Measurements from ENCODE around the gene RBBP8. TPM values are rescaled to one million over a fixed set of nuclear protein-coding genes. Genes with fewer than 3 reads are reported as not detected.

RBBP8 gene
- total and polyA plus RNA-seq, 2 experiments from 2014 or later: 13.1 to 25.7 TPM

DNA sequence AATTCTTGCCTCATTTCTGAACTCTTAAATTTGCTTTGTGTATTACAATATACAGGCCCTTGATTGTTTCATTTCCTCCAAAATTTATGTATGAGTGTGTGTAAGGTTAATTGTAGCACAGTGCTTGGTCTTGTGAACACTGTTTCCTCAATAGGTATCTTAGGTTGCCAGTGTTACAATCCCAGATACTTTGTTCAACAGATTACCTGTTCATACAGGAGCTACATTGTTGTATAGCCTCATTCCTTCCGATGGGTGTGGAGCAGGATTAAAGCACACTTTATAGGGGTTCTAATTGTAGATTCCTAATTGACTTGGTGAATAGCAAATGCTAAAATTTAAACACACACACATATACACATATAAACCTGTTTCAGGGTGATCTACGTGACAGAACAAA is 10.7 kb downstream of the RBBP8 start:
- H3K27me3 ChIP-seq: no peaks in the 10 kb centered on the region
- no peaks in the 10 kb centered on the region for H3K79me2 ChIP-seq
- no peaks in the 10 kb centered on the region for H3K4me1 ChIP-seq (ENCODE audit: insufficient read depth)
- H4K20me1 ChIP-seq (ENCODE audit: insufficient read depth, poor library complexity, severe bottlenecking): no peaks in the 10 kb centered on the region
- WGBS (ENCODE audit: low lambda C conversion rate, missing lambda C conversion rate): 91% methylated on average over 2 of the region's 2 CpGs
- no peak for DNase-seq (ENCODE audit: low spot score)
- H3K4me3 ChIP-seq: no peak overlapping the region
- H2AFZ ChIP-seq: no peak overlapping the region
- H3K9me3 ChIP-seq (ENCODE audit: low read depth): no peaks in the 10 kb centered on the region
- H3K4me2 ChIP-seq: no peak overlapping the region
- H3K36me3 ChIP-seq (replicated peaks; ENCODE audit: insufficient read depth, low read depth): no peaks in the 10 kb centered on the region
- TF ChIP-seq EZH2phosphoT487 (IDR thresholded peaks at IDR 0.05; ENCODE audit: low read depth, severe bottlenecking, unreplicated experiment): no peak
- TF ChIP-seq EZH2 (IDR thresholded peaks at IDR 0.05; ENCODE audit: borderline replicate concordance): no peak
- TF ChIP-seq, protein P1, sequence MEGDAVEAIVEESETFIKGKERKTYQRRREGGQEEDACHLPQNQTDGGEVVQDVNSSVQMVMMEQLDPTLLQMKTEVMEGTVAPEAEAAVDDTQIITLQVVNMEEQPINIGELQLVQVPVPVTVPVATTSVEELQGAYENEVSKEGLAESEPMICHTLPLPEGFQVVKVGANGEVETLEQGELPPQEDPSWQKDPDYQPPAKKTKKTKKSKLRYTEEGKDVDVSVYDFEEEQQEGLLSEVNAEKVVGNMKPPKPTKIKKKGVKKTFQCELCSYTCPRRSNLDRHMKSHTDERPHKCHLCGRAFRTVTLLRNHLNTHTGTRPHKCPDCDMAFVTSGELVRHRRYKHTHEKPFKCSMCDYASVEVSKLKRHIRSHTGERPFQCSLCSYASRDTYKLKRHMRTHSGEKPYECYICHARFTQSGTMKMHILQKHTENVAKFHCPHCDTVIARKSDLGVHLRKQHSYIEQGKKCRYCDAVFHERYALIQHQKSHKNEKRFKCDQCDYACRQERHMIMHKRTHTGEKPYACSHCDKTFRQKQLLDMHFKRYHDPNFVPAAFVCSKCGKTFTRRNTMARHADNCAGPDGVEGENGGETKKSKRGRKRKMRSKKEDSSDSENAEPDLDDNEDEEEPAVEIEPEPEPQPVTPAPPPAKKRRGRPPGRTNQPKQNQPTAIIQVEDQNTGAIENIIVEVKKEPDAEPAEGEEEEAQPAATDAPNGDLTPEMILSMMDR (IDR thresholded peaks at IDR 0.05; ENCODE audit: poor library complexity): no peak
- no peaks in the 10 kb centered on the region for H3K9me2 ChIP-seq (replicated peaks; ENCODE audit: insufficient read depth)
- no peak overlapping the region for H3K27ac ChIP-seq

DNA sequence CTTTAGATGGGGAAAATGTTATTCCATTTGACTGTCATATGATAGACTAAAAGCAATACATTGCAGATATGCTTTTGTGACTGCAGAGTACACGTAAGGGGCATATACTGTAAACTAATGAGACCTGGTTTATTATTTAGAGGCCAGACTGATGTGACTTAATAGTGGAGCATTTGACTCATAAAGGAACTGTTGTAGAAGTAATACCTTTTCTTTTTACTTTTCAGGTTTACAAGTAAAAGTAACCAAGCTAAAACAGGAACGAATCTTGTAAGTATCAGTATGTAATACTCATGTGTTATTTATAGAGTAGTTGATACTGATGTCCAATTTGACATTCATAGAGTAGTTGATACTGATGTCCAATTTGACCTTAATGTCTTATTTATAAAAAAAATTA is 13.1 kb downstream of the RBBP8 start:
- no peaks in the 10 kb centered on the region for H3K4me1 ChIP-seq (ENCODE audit: insufficient read depth)
- H3K4me2 ChIP-seq: no peak overlapping the region
- TF ChIP-seq EZH2phosphoT487 (IDR thresholded peaks at IDR 0.05; ENCODE audit: low read depth, severe bottlenecking, unreplicated experiment) (no peak), EZH2 (IDR thresholded peaks at IDR 0.05; ENCODE audit: borderline replicate concordance) (no peak)
- TF ChIP-seq, protein P1 (IDR thresholded peaks at IDR 0.05; ENCODE audit: poor library complexity): no peak
- H3K9me3 ChIP-seq (ENCODE audit: low read depth): no peaks in the 10 kb centered on the region
- DNase-seq (ENCODE audit: low spot score): no peak
- H3K27me3 ChIP-seq: no peaks in the 10 kb centered on the region
- H4K20me1 ChIP-seq (ENCODE audit: insufficient read depth, poor library complexity, severe bottlenecking): no peaks in the 10 kb centered on the region
- no peaks in the 10 kb centered on the region for H3K9me2 ChIP-seq (replicated peaks; ENCODE audit: insufficient read depth)
- H3K4me3 ChIP-seq: no peak overlapping the region
- H3K36me3 ChIP-seq (replicated peaks; ENCODE audit: insufficient read depth, low read depth): no peaks in the 10 kb centered on the region
- H2AFZ ChIP-seq: no peak overlapping the region
- H3K79me2 ChIP-seq: no peaks in the 10 kb centered on the region
- 95% methylated on average over 2 of the region's 2 CpGs for WGBS (ENCODE audit: low lambda C conversion rate, missing lambda C conversion rate)
- H3K27ac ChIP-seq: no peak overlapping the region

DNA sequence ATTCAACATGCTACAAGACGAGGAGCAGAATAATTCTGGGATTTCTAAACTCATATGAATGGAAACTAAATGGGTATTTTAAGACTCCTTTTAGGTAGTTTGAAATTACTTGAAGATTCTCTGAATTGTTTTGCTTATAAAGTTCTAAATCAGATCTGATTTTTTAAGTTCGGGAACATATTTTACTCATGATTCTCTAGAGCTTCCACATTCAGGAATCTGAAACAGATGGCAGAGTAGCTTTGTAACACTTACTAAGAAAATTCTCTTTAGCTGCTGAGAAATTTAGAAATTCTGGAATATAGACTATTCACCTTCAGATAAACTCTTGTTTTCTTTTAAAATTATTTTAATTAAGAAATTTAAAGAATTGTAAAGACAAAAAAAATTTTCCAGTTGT is 13.7 kb downstream of the RBBP8 start:
- Histone ChIP-seq H2AFZ (no peak overlapping the region), H3K36me3 (replicated peaks; ENCODE audit: insufficient read depth, low read depth) (no peaks in the 10 kb centered on the region), H3K4me1 (ENCODE audit: insufficient read depth) (no peaks in the 10 kb centered on the region), H3K27me3 (no peaks in the 10 kb centered on the region), H4K20me1 (ENCODE audit: insufficient read depth, poor library complexity, severe bottlenecking) (no peaks in the 10 kb centered on the region), H3K4me2 (no peak overlapping the region), H3K9me3 (ENCODE audit: low read depth) (no peaks in the 10 kb centered on the region), H3K4me3 (no peak overlapping the region), H3K9me2 (replicated peaks; ENCODE audit: insufficient read depth) (no peaks in the 10 kb centered on the region), H3K79me2 (no peaks in the 10 kb centered on the region), H3K27ac (no peak overlapping the region)
- no peak for DNase-seq (ENCODE audit: low spot score)
- TF ChIP-seq, protein P1 (IDR thresholded peaks at IDR 0.05; ENCODE audit: poor library complexity): no peak
- no peak for TF ChIP-seq EZH2 (IDR thresholded peaks at IDR 0.05; ENCODE audit: borderline replicate concordance)
- no peak for TF ChIP-seq EZH2phosphoT487 (IDR thresholded peaks at IDR 0.05; ENCODE audit: low read depth, severe bottlenecking, unreplicated experiment)
- 49% methylated on average over 2 of the region's 2 CpGs for WGBS (ENCODE audit: low lambda C conversion rate, missing lambda C conversion rate)

DNA sequence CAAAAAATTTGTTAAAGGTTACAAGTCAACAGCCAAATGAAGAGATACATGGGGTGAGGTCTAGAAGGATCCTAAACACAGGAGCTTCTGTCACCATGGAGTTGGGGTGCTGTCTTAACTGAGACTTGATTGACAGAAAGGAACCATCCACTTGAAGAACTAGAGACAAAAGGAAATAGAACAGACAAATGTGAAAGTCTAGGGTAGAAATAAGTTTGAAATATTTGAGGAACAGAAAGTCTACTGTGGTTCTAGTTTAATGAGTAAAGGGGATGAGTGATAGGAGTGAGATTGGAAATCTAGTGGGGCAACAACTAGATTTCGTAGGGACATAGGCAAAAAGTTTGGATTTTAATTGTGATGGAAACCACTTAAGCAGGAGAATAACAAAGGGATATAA is 18.7 kb downstream of the RBBP8 start:
- no peak for DNase-seq (ENCODE audit: low spot score)
- Histone ChIP-seq H3K27me3 (no peaks in the 10 kb centered on the region), H3K4me3 (no peak overlapping the region), H3K36me3 (replicated peaks; ENCODE audit: insufficient read depth, low read depth) (no peaks in the 10 kb centered on the region), H2AFZ (no peak overlapping the region), H3K9me2 (replicated peaks; ENCODE audit: insufficient read depth) (no peaks in the 10 kb centered on the region), H3K4me1 (ENCODE audit: insufficient read depth) (no peaks in the 10 kb centered on the region), H4K20me1 (ENCODE audit: insufficient read depth, poor library complexity, severe bottlenecking) (no peaks in the 10 kb centered on the region), H3K27ac (no peak overlapping the region), H3K79me2 (no peaks in the 10 kb centered on the region), H3K9me3 (ENCODE audit: low read depth) (no peaks in the 10 kb centered on the region), H3K4me2 (no peak overlapping the region)
- TF ChIP-seq, protein P1 (IDR thresholded peaks at IDR 0.05; ENCODE audit: poor library complexity): no peak
- TF ChIP-seq EZH2 (IDR thresholded peaks at IDR 0.05; ENCODE audit: borderline replicate concordance) (no peak), EZH2phosphoT487 (IDR thresholded peaks at IDR 0.05; ENCODE audit: low read depth, severe bottlenecking, unreplicated experiment) (no peak)
- 94% methylated on average over 1 of the region's 1 CpG for WGBS (ENCODE audit: low lambda C conversion rate, missing lambda C conversion rate)

All from hepatocyte (in vitro differentiated cells).